ENCODE data around the gene RORC.
"Not testable (repeated sequence)": the region's sequence is repeated elsewhere in the genome, so short reads cannot be mapped to it uniquely, and the experiment has no call there.

RORC gene

DNA sequence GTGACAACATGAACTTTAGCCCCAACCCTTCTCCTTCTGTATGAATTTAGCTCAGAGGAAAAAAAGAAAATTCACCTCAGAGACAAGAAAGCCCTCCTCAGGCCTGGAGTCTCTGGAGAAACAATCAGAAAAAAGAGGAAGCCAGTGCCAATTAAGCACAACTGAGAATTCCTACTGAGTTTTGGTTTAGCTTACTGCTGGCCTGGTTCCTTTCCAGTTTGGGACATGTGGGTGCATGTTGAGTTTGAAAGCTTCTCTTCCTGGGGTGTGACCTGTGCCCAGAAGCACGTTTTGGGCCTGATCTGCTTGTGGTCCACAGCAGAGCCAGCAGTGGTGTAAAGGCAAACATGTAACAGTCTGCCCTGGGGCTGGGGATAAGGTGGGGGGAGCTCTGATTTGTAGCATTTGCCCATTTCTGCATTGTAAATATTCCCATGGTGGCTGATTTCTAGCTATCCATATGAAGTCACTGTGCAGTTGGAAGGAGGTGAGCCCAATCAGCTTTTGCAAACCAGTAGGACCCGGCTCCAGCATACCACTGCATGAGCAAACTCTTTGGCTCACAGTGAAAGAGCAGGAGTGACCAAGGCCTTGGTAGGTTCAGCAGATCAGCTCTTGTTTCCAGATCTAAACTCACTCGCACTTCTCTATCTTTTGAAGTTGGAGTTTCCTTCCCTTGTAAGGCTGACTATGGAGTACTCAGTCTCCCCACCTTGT, 26.6 kb upstream of the RORC start:
- H3K36me3 ChIP-seq (ENCODE audit: insufficient read depth, low read length): no peaks in the 10 kb centered on the region
- H3K9me2 ChIP-seq (ENCODE audit: low read depth, low read length): no peaks in the 10 kb centered on the region
- no peaks in the 10 kb centered on the region for H4K20me1 ChIP-seq (ENCODE audit: insufficient read depth, low read length)
- no peaks in the 10 kb centered on the region for H3K4me1 ChIP-seq (ENCODE audit: insufficient read depth, low read length, severe bottlenecking)
- H3F3A ChIP-seq (ENCODE audit: insufficient read depth, low read length): no peaks in the 10 kb centered on the region
- no peak overlapping the region for H2AFZ ChIP-seq (ENCODE audit: low read length)
- H3K79me2 ChIP-seq (ENCODE audit: insufficient read depth, low read length): no peaks in the 10 kb centered on the region
- H3K4me3 ChIP-seq (ENCODE audit: low read depth, low read length, poor library complexity, severe bottlenecking): no peak overlapping the region
- no peak overlapping the region for H3K9ac ChIP-seq (ENCODE audit: low read length)
- no peak overlapping the region for H3K27ac ChIP-seq (ENCODE audit: low read depth, low read length, poor library complexity, severe bottlenecking)
- H3K27me3 ChIP-seq (ENCODE audit: insufficient read depth, low read length): peaks cover 6% of the 10 kb centered on the region; the same call in 1 of the 2 replicates
- TF ChIP-seq, protein P1, sequence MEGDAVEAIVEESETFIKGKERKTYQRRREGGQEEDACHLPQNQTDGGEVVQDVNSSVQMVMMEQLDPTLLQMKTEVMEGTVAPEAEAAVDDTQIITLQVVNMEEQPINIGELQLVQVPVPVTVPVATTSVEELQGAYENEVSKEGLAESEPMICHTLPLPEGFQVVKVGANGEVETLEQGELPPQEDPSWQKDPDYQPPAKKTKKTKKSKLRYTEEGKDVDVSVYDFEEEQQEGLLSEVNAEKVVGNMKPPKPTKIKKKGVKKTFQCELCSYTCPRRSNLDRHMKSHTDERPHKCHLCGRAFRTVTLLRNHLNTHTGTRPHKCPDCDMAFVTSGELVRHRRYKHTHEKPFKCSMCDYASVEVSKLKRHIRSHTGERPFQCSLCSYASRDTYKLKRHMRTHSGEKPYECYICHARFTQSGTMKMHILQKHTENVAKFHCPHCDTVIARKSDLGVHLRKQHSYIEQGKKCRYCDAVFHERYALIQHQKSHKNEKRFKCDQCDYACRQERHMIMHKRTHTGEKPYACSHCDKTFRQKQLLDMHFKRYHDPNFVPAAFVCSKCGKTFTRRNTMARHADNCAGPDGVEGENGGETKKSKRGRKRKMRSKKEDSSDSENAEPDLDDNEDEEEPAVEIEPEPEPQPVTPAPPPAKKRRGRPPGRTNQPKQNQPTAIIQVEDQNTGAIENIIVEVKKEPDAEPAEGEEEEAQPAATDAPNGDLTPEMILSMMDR (IDR thresholded peaks at IDR 0.05; ENCODE audit: low read length): no peak
- TF ChIP-seq EZH2 (IDR thresholded peaks at IDR 0.05; ENCODE audit: borderline replicate concordance, low read length): no peak
- H3K9me3 ChIP-seq (ENCODE audit: low read length): no peaks in the 10 kb centered on the region
- H3K4me2 ChIP-seq (ENCODE audit: low read length): no peak overlapping the region

DNA sequence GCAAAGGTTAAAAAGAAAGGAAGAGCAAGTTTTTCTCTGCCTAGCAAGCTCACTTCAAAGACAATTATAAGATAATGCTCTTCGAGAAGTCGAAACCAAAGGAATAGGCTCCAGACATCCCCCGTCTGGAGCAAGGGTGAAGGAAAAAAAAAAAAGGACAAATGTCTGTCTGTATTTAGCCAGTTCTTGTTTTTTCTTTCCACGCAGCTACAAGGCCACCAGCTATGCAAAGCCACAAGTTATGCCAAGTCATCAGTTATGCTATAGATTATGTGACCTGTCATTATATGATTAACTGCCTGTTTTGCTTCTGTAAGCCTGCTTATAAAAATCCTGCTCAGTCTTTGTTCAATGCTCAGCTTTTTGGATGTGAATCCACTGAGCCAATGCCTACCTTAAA, 24.3 kb upstream of the RORC start:
- Histone ChIP-seq H3K9me3 (ENCODE audit: low read length) (no peaks in the 10 kb centered on the region), H3K36me3 (ENCODE audit: insufficient read depth, low read length) (no peaks in the 10 kb centered on the region), H3F3A (ENCODE audit: insufficient read depth, low read length) (no peaks in the 10 kb centered on the region), H3K27ac (ENCODE audit: low read depth, low read length, poor library complexity, severe bottlenecking) (no peak overlapping the region), H3K4me3 (ENCODE audit: low read depth, low read length, poor library complexity, severe bottlenecking) (no peak overlapping the region), H3K4me1 (ENCODE audit: insufficient read depth, low read length, severe bottlenecking) (no peaks in the 10 kb centered on the region), H3K9me2 (ENCODE audit: low read depth, low read length) (no peaks in the 10 kb centered on the region), H3K4me2 (ENCODE audit: low read length) (no peak overlapping the region), H2AFZ (ENCODE audit: low read length) (no peak overlapping the region), H3K79me2 (ENCODE audit: insufficient read depth, low read length) (no peaks in the 10 kb centered on the region), H3K9ac (ENCODE audit: low read length) (no peak overlapping the region), H4K20me1 (ENCODE audit: insufficient read depth, low read length) (no peaks in the 10 kb centered on the region), H3K27me3 (ENCODE audit: insufficient read depth, low read length) (peaks cover 6% of the 10 kb centered on the region; the same call in 1 of the 2 replicates)
- no peak for TF ChIP-seq EZH2 (IDR thresholded peaks at IDR 0.05; ENCODE audit: borderline replicate concordance, low read length)
- TF ChIP-seq, protein P1 (IDR thresholded peaks at IDR 0.05; ENCODE audit: low read length): no peak

DNA sequence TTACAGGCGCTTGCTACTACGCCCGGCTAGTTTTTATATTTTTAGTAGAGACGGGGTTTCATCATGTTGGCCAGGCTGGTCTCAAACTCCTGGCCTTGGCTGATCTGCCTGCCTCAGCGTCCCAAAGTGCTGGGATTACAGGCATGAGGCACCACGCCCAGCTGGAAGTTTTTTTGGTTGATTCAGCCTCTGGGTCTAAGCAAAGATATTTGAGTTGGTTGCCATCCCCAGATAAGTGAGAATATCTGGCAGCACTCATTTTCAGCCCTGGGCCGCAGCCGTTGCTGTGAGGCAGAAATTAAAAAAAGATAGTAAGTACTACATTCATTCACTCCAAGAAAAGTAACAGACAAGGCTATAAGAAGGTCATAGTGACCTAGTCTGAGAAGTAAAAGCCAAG, 23.9 kb upstream of the RORC start:
- not testable (repeated sequence) for H3K36me3 ChIP-seq (ENCODE audit: insufficient read depth, low read length); H3K4me3 ChIP-seq (ENCODE audit: low read depth, low read length, poor library complexity, severe bottlenecking); H3K9me2 ChIP-seq (ENCODE audit: low read depth, low read length); H2AFZ ChIP-seq (ENCODE audit: low read length); H3K27ac ChIP-seq (ENCODE audit: low read depth, low read length, poor library complexity, severe bottlenecking); H3K79me2 ChIP-seq (ENCODE audit: insufficient read depth, low read length); H3K27me3 ChIP-seq (ENCODE audit: insufficient read depth, low read length); H3F3A ChIP-seq (ENCODE audit: insufficient read depth, low read length); H4K20me1 ChIP-seq (ENCODE audit: insufficient read depth, low read length); H3K9ac ChIP-seq (ENCODE audit: low read length); H3K4me2 ChIP-seq (ENCODE audit: low read length); H3K4me1 ChIP-seq (ENCODE audit: insufficient read depth, low read length, severe bottlenecking); H3K9me3 ChIP-seq (ENCODE audit: low read length)

DNA sequence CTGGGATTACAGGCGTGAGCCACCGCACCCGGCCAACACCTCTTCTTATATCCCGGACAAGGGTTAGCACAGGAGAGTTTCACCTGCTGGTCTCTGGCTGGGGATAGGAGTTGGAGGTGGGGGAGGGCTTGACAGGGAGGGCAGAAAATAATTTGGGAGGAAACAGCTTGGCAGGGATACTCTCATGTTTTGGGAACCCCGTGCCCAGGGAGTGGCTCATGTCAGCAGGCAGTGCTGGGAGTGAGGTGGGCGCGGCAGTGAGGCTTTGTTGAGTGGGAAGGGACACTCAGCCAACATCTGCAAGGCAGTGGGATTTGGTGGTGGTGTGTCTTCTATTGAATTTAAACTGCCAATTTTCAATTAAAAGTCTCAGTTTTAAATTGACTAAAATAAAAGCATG, 23.1 kb upstream of the RORC start:
- H3F3A ChIP-seq (ENCODE audit: insufficient read depth, low read length): no peaks in the 10 kb centered on the region
- TF ChIP-seq, protein P1 (IDR thresholded peaks at IDR 0.05; ENCODE audit: low read length): no peak
- TF ChIP-seq EZH2 (IDR thresholded peaks at IDR 0.05; ENCODE audit: borderline replicate concordance, low read length): no peak
- H3K9me2 ChIP-seq (ENCODE audit: low read depth, low read length): no peaks in the 10 kb centered on the region
- no peaks in the 10 kb centered on the region for H3K79me2 ChIP-seq (ENCODE audit: insufficient read depth, low read length)
- no peaks in the 10 kb centered on the region for H3K9me3 ChIP-seq (ENCODE audit: low read length)
- H3K36me3 ChIP-seq (ENCODE audit: insufficient read depth, low read length): no peaks in the 10 kb centered on the region
- H3K4me1 ChIP-seq (ENCODE audit: insufficient read depth, low read length, severe bottlenecking): no peaks in the 10 kb centered on the region
- H4K20me1 ChIP-seq (ENCODE audit: insufficient read depth, low read length): no peaks in the 10 kb centered on the region
- no peak overlapping the region for H3K4me3 ChIP-seq (ENCODE audit: low read depth, low read length, poor library complexity, severe bottlenecking)
- no peak overlapping the region for H3K4me2 ChIP-seq (ENCODE audit: low read length)
- H3K9ac ChIP-seq (ENCODE audit: low read length): no peak overlapping the region
- no peak overlapping the region for H3K27ac ChIP-seq (ENCODE audit: low read depth, low read length, poor library complexity, severe bottlenecking)
- H2AFZ ChIP-seq (ENCODE audit: low read length): no peak overlapping the region
- H3K27me3 ChIP-seq (ENCODE audit: insufficient read depth, low read length): peaks cover 3% of the 10 kb centered on the region; the same call in 1 of the 2 replicates
